WTC11 (cell line): ENCODE results near the gene SLC38A8. TPM values are rescaled to one million over a fixed set of nuclear protein-coding genes. Genes with fewer than 3 reads are reported as not detected.

ENCODE experiments used
- ATAC-seq: fragments of 200-7000 bp; cut with Tn5 transposase; 2 replicates; pipeline ENCODE4 v1.10.0; 2021; ENCODE audit warnings: mild to moderate bottlenecking, moderate library complexity
- CTCF ChIA-PET: fragments of 300-600 bp; sonication (Branson Sonifier 250); formaldehyde crosslinking; loops from one replicate; lab custom pipeline; 2021; ENCODE audit warnings: antibody characterized with exemption; lab: Charles Lee
- POLR2A ChIA-PET: fragments of 350-600 bp; sonication (Branson Sonifier 250); formaldehyde crosslinking; loops from one replicate; lab custom pipeline; 2021; ENCODE audit warnings: antibody characterized with exemption; lab: Charles Lee
- DNase-seq: peaks from one replicate; pipeline ENCODE4 v3.0.0; 2021; ENCODE audit warnings: low spot score
- H3K27ac Mint-ChIP-seq: 2 replicates; pipeline ENCODE4 v1.8.0; 2021; ENCODE audit warnings: mixed read lengths
- H3K27me3 Mint-ChIP-seq: 2 replicates; pipeline ENCODE4 v1.8.0; 2021; ENCODE audit warnings: low read depth, mild to moderate bottlenecking, moderate library complexity, mixed read lengths
- H3K36me3 Mint-ChIP-seq: 2 replicates; pipeline ENCODE4 v1.8.0; 2021; ENCODE audit warnings: mixed read lengths
- H3K4me1 Mint-ChIP-seq: 2 replicates; pipeline ENCODE4 v1.8.0; 2022; ENCODE audit warnings: mixed read lengths
- H3K4me3 Mint-ChIP-seq: 2 replicates; pipeline ENCODE4 v1.8.0; 2021; ENCODE audit warnings: mild to moderate bottlenecking, moderate library complexity, mixed read lengths
- H3K9me3 Mint-ChIP-seq: 2 replicates; pipeline ENCODE4 v1.8.0; 2021; ENCODE audit warnings: mixed read lengths
- ARID4B ChIP-seq: sonication (generic); formaldehyde crosslinking; IDR thresholded peaks from 2 replicates; pipeline ENCODE4 v1.8.0; 2023; ENCODE audit warnings: missing genetic modification reagents, mild to moderate bottlenecking, borderline replicate concordance
- ATF1 ChIP-seq: sonication (generic); formaldehyde crosslinking; IDR thresholded peaks from 2 replicates; pipeline ENCODE4 v1.8.1; 2023; ENCODE audit warnings: mild to moderate bottlenecking, moderate library complexity, missing genetic modification reagents
- ATF3 ChIP-seq: sonication (generic); formaldehyde crosslinking; conservative IDR thresholded peaks from 2 replicates; pipeline ENCODE4 v1.8.1; 2022; ENCODE audit warnings: mild to moderate bottlenecking, missing genetic modification reagents
- CBFB ChIP-seq: sonication (generic); formaldehyde crosslinking; IDR thresholded peaks from 2 replicates; pipeline ENCODE4 v1.8.1; 2022; ENCODE audit warnings: mild to moderate bottlenecking, low read depth, missing genetic modification reagents
- CREB1 ChIP-seq: sonication (generic); formaldehyde crosslinking; IDR thresholded peaks from 2 replicates; pipeline ENCODE4 v1.8.0; 2023; ENCODE audit warnings: mild to moderate bottlenecking, missing genetic modification reagents
- EMX1 ChIP-seq: fragments of 250-450 bp; sonication (Bioruptor Pico); IDR thresholded peaks from 2 replicates; pipeline ENCODE4 v1.8.0; 2021; ENCODE audit warnings: mild to moderate bottlenecking
- FOXJ3 ChIP-seq: sonication (generic); formaldehyde crosslinking; IDR thresholded peaks from 2 replicates; pipeline ENCODE4 v1.9.0; 2021; ENCODE audit warnings: missing genetic modification reagents, mild to moderate bottlenecking, borderline replicate concordance
- GABPB1 ChIP-seq: sonication (generic); formaldehyde crosslinking; IDR thresholded peaks from 2 replicates; pipeline ENCODE4 v1.8.1; 2023; ENCODE audit warnings: mild to moderate bottlenecking, missing genetic modification reagents
- MYBL2 ChIP-seq: sonication (generic); formaldehyde crosslinking; IDR thresholded peaks from 2 replicates; pipeline ENCODE4 v1.8.1; 2023; ENCODE audit warnings: mild to moderate bottlenecking, moderate library complexity, missing genetic modification reagents
- NFE2L1 ChIP-seq: sonication (generic); formaldehyde crosslinking; IDR thresholded peaks from 2 replicates; pipeline ENCODE4 v1.8.1; 2023; ENCODE audit warnings: missing genetic modification reagents
- NFYB ChIP-seq: sonication (generic); formaldehyde crosslinking; conservative IDR thresholded peaks from 2 replicates; pipeline ENCODE4 v1.8.0; 2022; ENCODE audit warnings: low read depth, missing genetic modification reagents
- NR1H2 ChIP-seq: sonication (generic); formaldehyde crosslinking; IDR thresholded peaks from 2 replicates; pipeline ENCODE4 v1.9.0; 2021; ENCODE audit warnings: mild to moderate bottlenecking, moderate library complexity, missing genetic modification reagents
- PRRX2 ChIP-seq: fragments of 250-450 bp; sonication (Bioruptor Pico); IDR thresholded peaks from 2 replicates; pipeline ENCODE4 v1.8.0; 2021; ENCODE audit warnings: mild to moderate bottlenecking
- TCF7 ChIP-seq: sonication (generic); formaldehyde crosslinking; IDR thresholded peaks from 2 replicates; pipeline ENCODE4 v1.8.0; 2022; ENCODE audit warnings: mild to moderate bottlenecking, low read depth, missing genetic modification reagents, moderate library complexity
- ZBTB21 ChIP-seq: sonication (generic); formaldehyde crosslinking; IDR thresholded peaks from 2 replicates; pipeline ENCODE4 v1.8.1; 2023; ENCODE audit warnings: mild to moderate bottlenecking, missing genetic modification reagents, borderline replicate concordance
- ZNF219 ChIP-seq: sonication (generic); formaldehyde crosslinking; IDR thresholded peaks from 2 replicates; pipeline ENCODE4 v1.8.0; 2023; ENCODE audit warnings: missing genetic modification reagents, mild to moderate bottlenecking, borderline replicate concordance
- ZNF232 ChIP-seq: sonication (generic); formaldehyde crosslinking; IDR thresholded peaks from 2 replicates; pipeline ENCODE4 v1.8.0; 2022; ENCODE audit warnings: mild to moderate bottlenecking, missing genetic modification reagents
- ZNF263 ChIP-seq: sonication (generic); formaldehyde crosslinking; IDR thresholded peaks from 2 replicates; pipeline ENCODE4 v1.8.1; 2022; ENCODE audit warnings: low read depth, mild to moderate bottlenecking, moderate library complexity, missing genetic modification reagents
- total RNA-seq: library from RNA; stranded (reverse); gene quantifications from 3 replicates; pipeline ENCODE4 v1.2.3, GENCODE V29; 2021
- TF ChIP-seq, protein P1 (sequence below): fragments of 250-450 bp; sonication (Bioruptor Pico); IDR thresholded peaks from 2 replicates; pipeline ENCODE4 v1.9.0; 2021; ENCODE audit warnings: mild to moderate bottlenecking
- TF ChIP-seq, protein P2 (sequence below): sonication (generic); formaldehyde crosslinking; IDR thresholded peaks from 2 replicates; pipeline ENCODE4 v1.8.1; 2023; ENCODE audit warnings: mild to moderate bottlenecking, missing genetic modification reagents
- TF ChIP-seq, protein P3 (sequence below): sonication (generic); formaldehyde crosslinking; IDR thresholded peaks from 2 replicates; pipeline ENCODE4 v1.8.1; 2022; ENCODE audit warnings: mild to moderate bottlenecking, moderate library complexity, missing genetic modification reagents
- TF ChIP-seq, protein P4 (sequence below): sonication (generic); formaldehyde crosslinking; IDR thresholded peaks from 2 replicates; pipeline ENCODE4 v1.8.1; 2023; ENCODE audit warnings: mild to moderate bottlenecking, missing genetic modification reagents, moderate library complexity

SLC38A8 gene
- total RNA-seq, 1 experiment from 2014 or later = not detected

DNA sequence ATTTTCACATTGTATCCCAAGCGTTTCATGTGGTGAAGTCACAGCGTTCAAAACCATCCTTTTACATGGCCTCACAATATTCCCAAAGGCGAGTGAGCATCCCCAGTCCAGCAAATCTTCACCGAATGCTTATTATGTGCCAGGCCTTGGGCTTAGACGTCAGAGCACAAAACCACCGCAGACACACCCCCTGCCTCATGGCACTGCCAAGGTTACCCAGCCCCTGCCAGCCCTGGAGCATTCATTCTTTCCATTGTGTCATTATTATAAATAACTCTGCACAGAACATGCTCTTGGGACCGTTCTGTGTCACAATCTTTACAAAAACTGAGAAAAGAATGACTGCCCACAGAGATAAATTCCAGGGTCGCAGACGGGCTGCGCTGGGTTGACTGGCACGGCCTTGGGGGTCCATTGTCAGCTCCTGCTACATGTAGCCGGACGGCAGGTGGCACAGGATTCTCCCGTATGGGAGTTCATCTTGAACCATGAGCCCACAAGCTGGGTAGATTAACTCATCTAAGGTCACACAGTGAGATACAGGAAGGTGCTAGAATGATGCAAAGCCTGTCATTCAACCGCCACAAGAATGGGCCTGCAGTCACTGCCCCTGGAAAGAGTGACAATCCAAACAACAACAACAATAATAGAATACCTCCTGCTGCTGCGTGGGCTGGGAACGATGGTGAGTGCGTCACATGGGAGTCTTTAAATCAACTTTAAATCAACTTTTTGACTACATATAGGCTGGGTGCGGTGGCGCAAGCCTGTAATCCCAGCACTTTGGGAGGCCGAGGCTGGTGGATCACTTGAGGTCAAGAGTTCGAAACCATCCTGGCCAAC lies 79.1 kb downstream of the SLC38A8 start (continued):
- TF ChIP-seq, protein P1, sequence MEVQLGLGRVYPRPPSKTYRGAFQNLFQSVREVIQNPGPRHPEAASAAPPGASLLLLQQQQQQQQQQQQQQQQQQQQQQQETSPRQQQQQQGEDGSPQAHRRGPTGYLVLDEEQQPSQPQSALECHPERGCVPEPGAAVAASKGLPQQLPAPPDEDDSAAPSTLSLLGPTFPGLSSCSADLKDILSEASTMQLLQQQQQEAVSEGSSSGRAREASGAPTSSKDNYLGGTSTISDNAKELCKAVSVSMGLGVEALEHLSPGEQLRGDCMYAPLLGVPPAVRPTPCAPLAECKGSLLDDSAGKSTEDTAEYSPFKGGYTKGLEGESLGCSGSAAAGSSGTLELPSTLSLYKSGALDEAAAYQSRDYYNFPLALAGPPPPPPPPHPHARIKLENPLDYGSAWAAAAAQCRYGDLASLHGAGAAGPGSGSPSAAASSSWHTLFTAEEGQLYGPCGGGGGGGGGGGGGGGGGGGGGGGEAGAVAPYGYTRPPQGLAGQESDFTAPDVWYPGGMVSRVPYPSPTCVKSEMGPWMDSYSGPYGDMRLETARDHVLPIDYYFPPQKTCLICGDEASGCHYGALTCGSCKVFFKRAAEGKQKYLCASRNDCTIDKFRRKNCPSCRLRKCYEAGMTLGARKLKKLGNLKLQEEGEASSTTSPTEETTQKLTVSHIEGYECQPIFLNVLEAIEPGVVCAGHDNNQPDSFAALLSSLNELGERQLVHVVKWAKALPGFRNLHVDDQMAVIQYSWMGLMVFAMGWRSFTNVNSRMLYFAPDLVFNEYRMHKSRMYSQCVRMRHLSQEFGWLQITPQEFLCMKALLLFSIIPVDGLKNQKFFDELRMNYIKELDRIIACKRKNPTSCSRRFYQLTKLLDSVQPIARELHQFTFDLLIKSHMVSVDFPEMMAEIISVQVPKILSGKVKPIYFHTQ = no peak
- TF ChIP-seq CBFB (CRISPR knock-in tag) (no peak), NFYB (no peak), ARID4B (no peak), CREB1 (CRISPR knock-in tag) (no peak), PRRX2 (CRISPR knock-in tag) (no peak)
- TF ChIP-seq, protein P2, sequence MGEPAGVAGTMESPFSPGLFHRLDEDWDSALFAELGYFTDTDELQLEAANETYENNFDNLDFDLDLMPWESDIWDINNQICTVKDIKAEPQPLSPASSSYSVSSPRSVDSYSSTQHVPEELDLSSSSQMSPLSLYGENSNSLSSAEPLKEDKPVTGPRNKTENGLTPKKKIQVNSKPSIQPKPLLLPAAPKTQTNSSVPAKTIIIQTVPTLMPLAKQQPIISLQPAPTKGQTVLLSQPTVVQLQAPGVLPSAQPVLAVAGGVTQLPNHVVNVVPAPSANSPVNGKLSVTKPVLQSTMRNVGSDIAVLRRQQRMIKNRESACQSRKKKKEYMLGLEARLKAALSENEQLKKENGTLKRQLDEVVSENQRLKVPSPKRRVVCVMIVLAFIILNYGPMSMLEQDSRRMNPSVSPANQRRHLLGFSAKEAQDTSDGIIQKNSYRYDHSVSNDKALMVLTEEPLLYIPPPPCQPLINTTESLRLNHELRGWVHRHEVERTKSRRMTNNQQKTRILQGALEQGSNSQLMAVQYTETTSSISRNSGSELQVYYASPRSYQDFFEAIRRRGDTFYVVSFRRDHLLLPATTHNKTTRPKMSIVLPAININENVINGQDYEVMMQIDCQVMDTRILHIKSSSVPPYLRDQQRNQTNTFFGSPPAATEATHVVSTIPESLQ = no peak
- TF ChIP-seq, protein P3, sequence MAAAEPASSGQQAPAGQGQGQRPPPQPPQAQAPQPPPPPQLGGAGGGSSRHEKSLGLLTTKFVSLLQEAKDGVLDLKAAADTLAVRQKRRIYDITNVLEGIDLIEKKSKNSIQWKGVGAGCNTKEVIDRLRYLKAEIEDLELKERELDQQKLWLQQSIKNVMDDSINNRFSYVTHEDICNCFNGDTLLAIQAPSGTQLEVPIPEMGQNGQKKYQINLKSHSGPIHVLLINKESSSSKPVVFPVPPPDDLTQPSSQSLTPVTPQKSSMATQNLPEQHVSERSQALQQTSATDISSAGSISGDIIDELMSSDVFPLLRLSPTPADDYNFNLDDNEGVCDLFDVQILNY (CRISPR knock-in tag) = no peak

- no peak overlapping the region for H3K4me3 Mint-ChIP-seq
- H3K9me3 Mint-ChIP-seq = no peaks in the 10 kb centered on the region
- no peak overlapping the region for H3K27ac Mint-ChIP-seq
- no peaks in the 10 kb centered on the region; the same call in 1 of the 2 replicates for H3K27me3 Mint-ChIP-seq
- ChIA-PET CTCF (interaction anchor here (1.4 kb wide), 1 partner anchor 86 kb away, joined by 3 read pairs; no protein-coding TSS in a partner anchor), POLR2A (no interaction called here)
- ATAC-seq (no peak), DNase-seq (no peak)
- H3K36me3 Mint-ChIP-seq = no peaks in the 10 kb centered on the region
- H3K4me1 Mint-ChIP-seq = no peaks in the 10 kb centered on the region
- no peak for TF ChIP-seq NFE2L1 (CRISPR knock-in tag)
- TF ChIP-seq, protein P1 = no peak
- TF ChIP-seq ZNF219 (CRISPR knock-in tag) = no peak
- no peak for TF ChIP-seq ATF1 (CRISPR knock-in tag)
- TF ChIP-seq CBFB (CRISPR knock-in tag) = no peak
- TF ChIP-seq NR1H2 (CRISPR knock-in tag) = no peak
- no peak for TF ChIP-seq MYBL2 (CRISPR knock-in tag)
- TF ChIP-seq EMX1 = no peak
- no peak for TF ChIP-seq ZNF263
- TF ChIP-seq ZNF232 (CRISPR knock-in tag) = no peak
- no peak for TF ChIP-seq FOXJ3 (CRISPR knock-in tag)
- TF ChIP-seq TCF7 (CRISPR knock-in tag) = no peak
- TF ChIP-seq GABPB1 (CRISPR knock-in tag) = no peak
- no peak for TF ChIP-seq ATF3 (CRISPR knock-in tag)
- TF ChIP-seq ZBTB21 (CRISPR knock-in tag) = no peak
- TF ChIP-seq, protein P4, sequence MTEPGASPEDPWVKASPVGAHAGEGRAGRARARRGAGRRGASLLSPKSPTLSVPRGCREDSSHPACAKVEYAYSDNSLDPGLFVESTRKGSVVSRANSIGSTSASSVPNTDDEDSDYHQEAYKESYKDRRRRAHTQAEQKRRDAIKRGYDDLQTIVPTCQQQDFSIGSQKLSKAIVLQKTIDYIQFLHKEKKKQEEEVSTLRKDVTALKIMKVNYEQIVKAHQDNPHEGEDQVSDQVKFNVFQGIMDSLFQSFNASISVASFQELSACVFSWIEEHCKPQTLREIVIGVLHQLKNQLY (CRISPR knock-in tag) = no peak
Measured at GRCh38 chr16:83961591-83961990, 81.0 kb downstream of the SLC38A8 start.
